K562 (cell line): Measurements from ENCODE around the gene JPT2. TPM values are rescaled to one million over a fixed set of nuclear protein-coding genes. Genes with fewer than 3 reads are reported as not detected.

Experiments
- ATAC-seq: fragments of 200-7000 bp; cut with Tn5 transposase; 3 replicates; pipeline ENCODE4 v1.9.1; 2020; ENCODE audit warnings: moderate library complexity
- BruUV-seq: library from RNA; stranded (reverse); fragments of 400-500 nt; replicated peaks from 2 replicates; lab custom pipeline; 2021; lab: Mats Ljungman, UMichigan
- CTCF ChIA-PET: fragments of 300-600 bp; formaldehyde crosslinking; extraction: SDS; loops from one replicate; lab custom pipeline; 2021; ENCODE audit warnings: low intra/inter-chr PET ratio; lab: Yijun Ruan, JAX
- POLR2A ChIA-PET: fragments of 300-600, 350-650 bp; sonication (Branson Sonifier 250); formaldehyde crosslinking; extraction: SDS; loops from one replicate; lab custom pipeline; 2021; ENCODE audit warnings: antibody characterized with exemption, inconsistent platforms; lab: Yijun Ruan, JAX
- DNase-seq, 4 experiments: peaks; one replicate each; pipeline versions ENCODE4 v3.0.0 to v3.0.0-alpha.2; 2011 to 2018; ENCODE audit warnings: low spot score in 3 of 4, mixed read lengths in 3 of 4; ENCODE audit errors: extremely low read depth in 1 of 4
- FAIRE-seq: peaks from 2 replicates; lab custom pipeline; 2011; peaks lifted over from hg19 to GRCh38; lab: Jason Lieb, UNC
- H2AFZ ChIP-seq: 2 replicates; pipeline ENCODE4 v1.6.0; 2011; ENCODE audit warnings: low read depth, low read length, control low read depth, inconsistent platforms
- H3K27ac ChIP-seq: fragments of 200-600 bp; 3 replicates; pipeline ENCODE4 v1.8.0; 2011; ENCODE audit warnings: low read depth, mild to moderate bottlenecking, control low read depth, inconsistent platforms, low read length, moderate library complexity, mixed read lengths; ENCODE audit errors: extremely low read depth
- H3K27me3 ChIP-seq, 2 experiments: fragments of 300-600 bp in 1 of 2; 2 replicates in 1 of 2; 3 replicates in 1 of 2; pipeline versions ENCODE4 v1.6.0 to v1.8.0; 2011; ENCODE audit warnings: inconsistent platforms in 2 of 2, low read length in 2 of 2, mild to moderate bottlenecking in 1 of 2, mixed read lengths in 1 of 2, moderate library complexity in 1 of 2; ENCODE audit not compliant: control insufficient read depth in 2 of 2, insufficient read depth in 2 of 2
- H3K36me3 ChIP-seq: fragments of 300-600 bp; 3 replicates; pipeline ENCODE4 v1.8.0; 2011; ENCODE audit warnings: mild to moderate bottlenecking, low read length, inconsistent platforms; ENCODE audit not compliant: control insufficient read depth, insufficient read depth
- H3K4me1 ChIP-seq, 2 experiments: fragments of 200-600 bp in 1 of 2; replicated peaks in 1 of 2; 2 replicates in 1 of 2; 3 replicates in 1 of 2; pipeline versions ENCODE4 v1.5.1 to v1.8.0; 2011; ENCODE audit warnings: inconsistent platforms in 2 of 2, low read length in 2 of 2, mild to moderate bottlenecking in 1 of 2, mixed read lengths in 1 of 2, moderate library complexity in 1 of 2; ENCODE audit not compliant: control insufficient read depth in 2 of 2, insufficient read depth in 2 of 2
- H3K4me2 ChIP-seq: 2 replicates; pipeline ENCODE4 v1.6.1; 2011; ENCODE audit warnings: low read length, control low read depth, inconsistent platforms, mixed read lengths; ENCODE audit not compliant: insufficient read depth
- H3K4me3 ChIP-seq: fragments of 200-600 bp; sonication (generic), shearing (Covaris generic); 2 replicates; pipeline ENCODE4 v1.5.1; 2016; ENCODE audit warnings: control low read depth, inconsistent platforms
- H3K79me2 ChIP-seq: fragments of 200-600 bp; 3 replicates; pipeline ENCODE4 v1.8.0; 2011; ENCODE audit warnings: low read length, inconsistent platforms; ENCODE audit not compliant: control insufficient read depth, insufficient read depth
- H3K9ac ChIP-seq, 2 experiments: 2 replicates each; pipeline versions ENCODE4 v1.6.0 to v1.6.1; 2011; ENCODE audit warnings: low read depth in 2 of 2, low read length in 2 of 2, control low read depth in 1 of 2, inconsistent platforms in 1 of 2, mild to moderate bottlenecking in 1 of 2, mixed read lengths in 1 of 2; ENCODE audit not compliant: insufficient read depth in 1 of 2
- H3K9me1 ChIP-seq: one replicate; pipeline ENCODE4 v1.6.0; 2011; ENCODE audit warnings: inconsistent platforms, mild to moderate bottlenecking, low read length, moderate library complexity; ENCODE audit not compliant: control insufficient read depth, insufficient read depth
- H3K9me3 ChIP-seq: replicated peaks from 2 replicates; pipeline ENCODE4 v1.5.1; 2011; ENCODE audit warnings: low read depth, low read length, inconsistent platforms; ENCODE audit not compliant: control insufficient read depth, insufficient read depth
- H4K20me1 ChIP-seq: replicated peaks from 2 replicates; pipeline ENCODE4 v1.6.1; 2011; ENCODE audit warnings: low read length, inconsistent platforms, mixed read lengths; ENCODE audit not compliant: control insufficient read depth, insufficient read depth
- FOXA1 ChIP-seq: fragments of 450-650 bp; IDR thresholded peaks from 2 replicates; pipeline ENCODE4 v1.6.1; 2016; ENCODE audit warnings: mild to moderate bottlenecking, borderline replicate concordance
- ZKSCAN3 ChIP-seq: fragments of 250-450 bp; sonication (Bioruptor Pico); IDR thresholded peaks from 2 replicates; pipeline ENCODE4 v1.4.0; 2020
- WGBS: fragments of 100-300 bp; shearing (Covaris generic); methylation state at CpG from one replicate; pipeline ENCODE4 v1.1.6; 2016; ENCODE audit warnings: low coverage, mixed read lengths; ENCODE audit not compliant: insufficient coverage; ENCODE audit errors: missing lambda C conversion rate; 5-methylcytosine and 5-hydroxymethylcytosine counted together
- in situ Hi-C: fragments of 300-500 bp; cut with MboI; formaldehyde crosslinking; loops from 4 replicates; pipeline ENCODE4 v1.15.0; 2018; ENCODE audit warnings: inconsistent platforms, mixed read lengths
- intact Hi-C: fragments of 100-400 bp; cut with micrococcal nuclease; formaldehyde crosslinking; loops from 2 replicates; pipeline ENCODE4 v1.14.2; 2022
- polyA plus RNA-seq, 8 experiments: library from polyadenylated mRNA; depleted of rRNA in 4 of 8; stranded (reverse) in 5 of 8; unstranded in 3 of 8; fragments of >200 nt; fragmentation: Nextera tagmentation in 2 of 8; fragmentation: Illumina TruSeq in 1 of 8; extraction: Ambion mirVana in 2 of 8; extraction: Trizol in 1 of 8; gene quantifications; 2 replicates each; pipeline versions ENCODE4 v1.2.1 to v1.2.3, GENCODE V29; 2011 to 2014; ENCODE audit warnings: inconsistent platforms in 1 of 8, missing spikeins in 1 of 8
- total RNA-seq, 7 experiments: library from RNA; depleted of rRNA in 6 of 7; stranded (reverse); fragments of >200 nt in 6 of 7; fragmentation: Illumina TruSeq in 2 of 7; extraction: Trizol in 2 of 7; gene quantifications; 2 replicates each; pipeline versions ENCODE4 v1.2.1 to v1.2.3, GENCODE V29; 2011 to 2021; ENCODE audit warnings: low replicate concordance in 1 of 7
- TF ChIP-seq, protein P1 (sequence below), 2 experiments: fragments of 450-650 bp; formaldehyde crosslinking in 1 of 2; IDR thresholded peaks; 2 replicates each; pipeline versions ENCODE4 v1.4.0 to v1.6.1; 2014 to 2020; ENCODE audit warnings: mild to moderate bottlenecking in 2 of 2, borderline replicate concordance in 1 of 2, low read depth in 1 of 2

Gene JPT2
- total and polyA plus RNA-seq, 9 of the 15 experiments (the other 6 are each of a cell fraction or from before 2014, with no cell fraction given): 25.5 to 133 (median 106) TPM

DNA sequence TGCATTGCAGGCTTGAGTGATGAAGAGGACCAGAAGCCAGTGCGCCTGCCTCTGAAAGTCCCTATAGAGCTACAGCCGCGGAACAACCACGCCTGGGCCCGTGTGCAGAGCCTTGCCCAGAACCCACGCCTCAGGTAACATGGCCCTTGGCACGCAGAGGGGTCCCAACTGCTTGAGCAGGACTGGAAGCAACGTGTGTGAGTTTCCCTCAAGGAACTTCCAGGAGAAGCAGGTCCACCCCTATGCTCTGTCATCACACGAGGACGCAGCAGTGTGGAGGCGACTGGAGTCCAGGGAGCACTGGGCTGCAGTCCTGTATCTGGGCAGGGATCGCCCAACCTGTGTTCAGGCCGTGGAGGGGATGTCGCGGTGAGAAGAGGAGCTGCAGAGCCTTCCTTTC is 25.1 kb upstream of the JPT2 start:
- in situ Hi-C loops: no loop called here
- 97% methylated on average over 15 of the region's 15 CpGs for WGBS
- Histone ChIP-seq H3K36me3 (peaks cover 81% of the 10 kb centered on the region), H3K4me2 (no peak overlapping the region), H3K9me3 (peaks cover 4% of the 10 kb centered on the region; the same call in 1 of the 2 replicates), H3K9ac (no peak overlapping the region), H3K4me1 (peaks cover 0 to 31% of the 10 kb centered on the region in 2 experiments; a peak in 3 of 5 replicates), H3K27ac (no peak overlapping the region), H4K20me1 (peaks cover 3% of the 10 kb centered on the region; the same call in 1 of the 2 replicates), H3K9me1 (no peaks in the 10 kb centered on the region), H2AFZ (no peak overlapping the region), H3K27me3 (no peaks in the 10 kb centered on the region), H3K4me3 (no peak overlapping the region), H3K79me2 (peaks cover under 1% of the 10 kb centered on the region; the same call in 2 of the 3 replicates)
- FAIRE-seq: no peak
- intact Hi-C loops: no loop called here
- POLR2A ChIA-PET: interaction anchor here (0.5 to 1.5 kb wide), 3 partner anchors 8 to 42 kb away, joined by 3 to 4 read pairs (median 3); no protein-coding TSS in a partner anchor
- no peak for TF ChIP-seq FOXA1
- TF ChIP-seq ZKSCAN3 (CRISPR knock-in tag): no peak
- TF ChIP-seq, protein P1, sequence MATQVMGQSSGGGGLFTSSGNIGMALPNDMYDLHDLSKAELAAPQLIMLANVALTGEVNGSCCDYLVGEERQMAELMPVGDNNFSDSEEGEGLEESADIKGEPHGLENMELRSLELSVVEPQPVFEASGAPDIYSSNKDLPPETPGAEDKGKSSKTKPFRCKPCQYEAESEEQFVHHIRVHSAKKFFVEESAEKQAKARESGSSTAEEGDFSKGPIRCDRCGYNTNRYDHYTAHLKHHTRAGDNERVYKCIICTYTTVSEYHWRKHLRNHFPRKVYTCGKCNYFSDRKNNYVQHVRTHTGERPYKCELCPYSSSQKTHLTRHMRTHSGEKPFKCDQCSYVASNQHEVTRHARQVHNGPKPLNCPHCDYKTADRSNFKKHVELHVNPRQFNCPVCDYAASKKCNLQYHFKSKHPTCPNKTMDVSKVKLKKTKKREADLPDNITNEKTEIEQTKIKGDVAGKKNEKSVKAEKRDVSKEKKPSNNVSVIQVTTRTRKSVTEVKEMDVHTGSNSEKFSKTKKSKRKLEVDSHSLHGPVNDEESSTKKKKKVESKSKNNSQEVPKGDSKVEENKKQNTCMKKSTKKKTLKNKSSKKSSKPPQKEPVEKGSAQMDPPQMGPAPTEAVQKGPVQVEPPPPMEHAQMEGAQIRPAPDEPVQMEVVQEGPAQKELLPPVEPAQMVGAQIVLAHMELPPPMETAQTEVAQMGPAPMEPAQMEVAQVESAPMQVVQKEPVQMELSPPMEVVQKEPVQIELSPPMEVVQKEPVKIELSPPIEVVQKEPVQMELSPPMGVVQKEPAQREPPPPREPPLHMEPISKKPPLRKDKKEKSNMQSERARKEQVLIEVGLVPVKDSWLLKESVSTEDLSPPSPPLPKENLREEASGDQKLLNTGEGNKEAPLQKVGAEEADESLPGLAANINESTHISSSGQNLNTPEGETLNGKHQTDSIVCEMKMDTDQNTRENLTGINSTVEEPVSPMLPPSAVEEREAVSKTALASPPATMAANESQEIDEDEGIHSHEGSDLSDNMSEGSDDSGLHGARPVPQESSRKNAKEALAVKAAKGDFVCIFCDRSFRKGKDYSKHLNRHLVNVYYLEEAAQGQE (IDR thresholded peaks at IDR 0.05; ENCODE audit: borderline replicate concordance): no peak
- TF ChIP-seq, protein P1 (CRISPR knock-in tag; IDR thresholded peaks at IDR 0.05; ENCODE audit: low read depth): no peak
- ATAC-seq: no peak
- DNase-seq: no peak
- CTCF ChIA-PET: no interaction called here
- no TSS peak for BruUV-seq
